Activated T-helper 2 cell treated with anti-CD3 and anti-CD28 coated beads, Interferon-gamma antibody, Interleukin-2, Interleukin-4, amounts not matched to agents 10 μg/mL and 5 μg/mL and 100 μg/mL, durations not matched to agents 14 hours and 24 hours and 36 hours (primary cell): Measurements from ENCODE around the gene INPP5E. TPM values are rescaled to one million over a fixed set of nuclear protein-coding genes. Genes with fewer than 3 reads are reported as not detected.

Source experiments
- total RNA-seq: library from RNA; stranded (reverse); gene quantifications from 2 replicates; pipeline ENCODE4 v1.2.3, GENCODE V29; 2022

The INPP5E gene
- total RNA-seq, 1 donor from 2014 or later: 21.8 TPM

Other genes starting within 250 kb of the INPP5E start
- gene LHX3, start 234.7 kb downstream of the INPP5E start, total RNA-seq: not detected in 2 replicates
- 24.9 and 25.4 TPM in 2 replicates for gene QSOX2, start 194.0 kb downstream of the INPP5E start, total RNA-seq
- gene CCDC187, start 135.8 kb downstream of the INPP5E start, total RNA-seq: 0.02 TPM in 1 of 2 replicates, not detected in the other
- 24.5 and 25.8 TPM in 2 replicates for gene GPSM1, start 112.3 kb downstream of the INPP5E start, total RNA-seq
- gene DNLZ, start 76.1 kb downstream of the INPP5E start, total RNA-seq: 25.4 and 31.0 TPM in 2 replicates
- 16.2 and 17.6 TPM in 2 replicates for gene CARD9, start 66.2 kb downstream of the INPP5E start, total RNA-seq
- 22.7 and 22.9 TPM in 2 replicates for gene SNAPC4, start 39.7 kb downstream of the INPP5E start, total RNA-seq
- gene ENTR1, start 29.2 kb downstream of the INPP5E start, total RNA-seq: 66.4 and 75.6 TPM in 2 replicates
- 111 TPM in 2 replicates for gene PMPCA, start 29.2 kb downstream of the INPP5E start, total RNA-seq
- gene SEC16A, start 43.2 kb upstream of the INPP5E start, total RNA-seq: 74.5 and 77.5 TPM in 2 replicates
- gene NOTCH1, start 106.2 kb upstream of the INPP5E start, total RNA-seq: 81.3 and 83.8 TPM in 2 replicates
- 2.6 and 2.8 TPM in 2 replicates for gene EGFL7, start 223.1 kb upstream of the INPP5E start, total RNA-seq
- 38.3 and 40.5 TPM in 2 replicates for gene AGPAT2, start 247.6 kb upstream of the INPP5E start, total RNA-seq